Body of pancreas (tissue), 4 donors: Measurements from ENCODE around the gene TRPM3.

Source experiments
- CTCF ChIP-seq, 7 experiments: fragments of 450-650 bp in 4 of 7; fragments of 200-600 bp in 3 of 7; sonication (generic) in 3 of 7; IDR thresholded peaks; one replicate each; pipeline ENCODE4 v1.5.1; 2016 to 2019; ENCODE audit warnings: antibody characterized with exemption in 7 of 7
- POLR2A ChIP-seq, 3 donors: fragments of 450-650 bp; IDR thresholded peaks; one replicate each; pipeline ENCODE4 v1.6.1; 2016; ENCODE audit warnings: antibody characterized with exemption in 3 of 3, mild to moderate bottlenecking in 2 of 3

- TF ChIP-seq CTCF (IDR thresholded peaks at IDR 0.05) (no peak), POLR2A (IDR thresholded peaks at IDR 0.05) (no peak)
Observed at GRCh38 chr9:70553707-70554673, 567.4 kb downstream of the TRPM3 start.
